HepG2 (cell line): ENCODE measurements around the gene BTBD17.

Experiments used
- ATF3 ChIP-seq: sonication (generic); formaldehyde crosslinking; IDR thresholded peaks from 2 replicates; pipeline ENCODE4 v1.4.0; 2020; ENCODE audit warnings: missing genetic modification reagents
- CTCF ChIP-seq: sonication (generic); formaldehyde crosslinking; IDR thresholded peaks from 2 replicates; pipeline ENCODE4 v1.5.0; 2020; ENCODE audit warnings: mild to moderate bottlenecking, missing genetic modification reagents, moderate library complexity
- JUN ChIP-seq: sonication (generic); formaldehyde crosslinking; IDR thresholded peaks from 2 replicates; pipeline ENCODE4 v1.4.0; 2020; ENCODE audit warnings: mild to moderate bottlenecking, missing genetic modification reagents
- YEATS2 ChIP-seq: sonication (generic); formaldehyde crosslinking; IDR thresholded peaks from 2 replicates; pipeline ENCODE4 v1.4.0; 2020; ENCODE audit warnings: missing genetic modification reagents, borderline replicate concordance
- ZZZ3 ChIP-seq: sonication (generic); formaldehyde crosslinking; IDR thresholded peaks from 2 replicates; pipeline ENCODE4 v1.4.0; 2020; ENCODE audit warnings: missing genetic modification reagents, mild to moderate bottlenecking, borderline replicate concordance

GRCh38 chr17:74345433-74346241 is 16.0 kb downstream of the BTBD17 start:
- no peak for TF ChIP-seq CTCF (CRISPR knock-in tag)
- no peak for TF ChIP-seq YEATS2 (CRISPR knock-in tag)
- TF ChIP-seq ATF3 (CRISPR knock-in tag), result no peak
- TF ChIP-seq JUN (CRISPR knock-in tag), result no peak
- TF ChIP-seq ZZZ3 (CRISPR knock-in tag), result no peak
